Measurements from ENCODE around the gene TMEM165.
A peak's percentile ranks its signal among the peaks of the same experiment; 100 is the strongest.

TMEM165 gene

GRCh38 chr4:55437823-55438222 is 42.1 kb downstream of the TMEM165 start:
- no peak for TF ChIP-seq CTCF (conservative IDR thresholded peaks at IDR 0.05; ENCODE audit: low read depth, low read length)
- DNase-seq (ENCODE audit: low read depth), result no peak
- H3K4me3 ChIP-seq (ENCODE audit: low read depth, low read length), result no peak overlapping the region

GRCh38 chr4:55438314-55438713 is 42.6 kb downstream of the TMEM165 start:
- no peak for DNase-seq (ENCODE audit: low read depth)
- no peak overlapping the region for H3K4me3 ChIP-seq (ENCODE audit: low read depth, low read length)
- TF ChIP-seq CTCF (conservative IDR thresholded peaks at IDR 0.05; ENCODE audit: low read depth, low read length), result no peak

- no peak overlapping the region for H3K4me3 ChIP-seq (ENCODE audit: low read depth, low read length)
- no peak for TF ChIP-seq CTCF (conservative IDR thresholded peaks at IDR 0.05; ENCODE audit: low read depth, low read length)
- DNase-seq (ENCODE audit: low read depth), result no peak
Measured at GRCh38 chr4:55439023-55439422, 43.3 kb downstream of the TMEM165 start.

GRCh38 chr4:55440786-55441185 is 45.0 kb downstream of the TMEM165 start:
- H3K4me3 ChIP-seq (ENCODE audit: low read depth, low read length), result no peak overlapping the region
- TF ChIP-seq CTCF (conservative IDR thresholded peaks at IDR 0.05; ENCODE audit: low read depth, low read length), result no peak

GRCh38 chr4:55442541-55442940 is 46.8 kb downstream of the TMEM165 start:
- TF ChIP-seq CTCF (conservative IDR thresholded peaks at IDR 0.05; ENCODE audit: low read depth, low read length), result no peak
- DNase-seq (ENCODE audit: low read depth), result no peak
- H3K4me3 ChIP-seq (ENCODE audit: low read depth, low read length), result no peak overlapping the region

More at GRCh38 chr4:55440786-55441185, 45.0 kb downstream of the TMEM165 start:
- DNase-seq (ENCODE audit: low read depth), result no peak

- no peak overlapping the region for H3K4me3 ChIP-seq (ENCODE audit: low read depth, low read length)
- DNase-seq (ENCODE audit: low read depth), result peak; percentile 70
- peak; percentile 71 for TF ChIP-seq CTCF (conservative IDR thresholded peaks at IDR 0.05; ENCODE audit: low read depth, low read length)
Measured at GRCh38 chr4:55444827-55445226, 49.1 kb downstream of the TMEM165 start.

- peak; percentile 13 for TF ChIP-seq CTCF (conservative IDR thresholded peaks at IDR 0.05; ENCODE audit: low read depth, low read length)
Measured at GRCh38 chr4:55445921-55446577, 50.3 kb downstream of the TMEM165 start.

More at GRCh38 chr4:55445921-55446577, 50.3 kb downstream of the TMEM165 start:
- DNase-seq (ENCODE audit: low read depth), result peak; percentile 84
- no peak overlapping the region for H3K4me3 ChIP-seq (ENCODE audit: low read depth, low read length)

Measured in choroid plexus epithelial cell (primary cell).